Skeletal muscle satellite cell (primary cell): ENCODE data around the gene ZNF160. TPM values are rescaled to one million over a fixed set of nuclear protein-coding genes. Genes with fewer than 3 reads are reported as not detected.
"Not testable (repeated sequence)": the region's sequence is repeated elsewhere in the genome, so short reads cannot be mapped to it uniquely, and the experiment has no call there.

Experiments used
- H3K27me3 ChIP-seq: 2 replicates; pipeline ENCODE4 v1.7.0; 2013; ENCODE audit warnings: low read length; ENCODE audit not compliant: control insufficient read depth, insufficient read depth
- H3K36me3 ChIP-seq: 2 replicates; pipeline ENCODE4 v1.7.0; 2013; ENCODE audit warnings: mild to moderate bottlenecking, control low read depth, low read length; ENCODE audit not compliant: insufficient read depth
- H3K4me1 ChIP-seq: 2 replicates; pipeline ENCODE4 v1.7.0; 2013; ENCODE audit warnings: low read length; ENCODE audit not compliant: control insufficient read depth, insufficient read depth
- H3K4me2 ChIP-seq: 2 replicates; pipeline ENCODE4 v1.7.0; 2013; ENCODE audit warnings: mild to moderate bottlenecking, low read length
- H3K4me3 ChIP-seq: 2 replicates; pipeline ENCODE4 v1.7.0; 2013; ENCODE audit warnings: low read length
- H3K9ac ChIP-seq: 2 replicates; pipeline ENCODE4 v1.7.0; 2013; ENCODE audit warnings: mild to moderate bottlenecking, low read depth, low read length, moderate library complexity
- H3K9me3 ChIP-seq: replicated peaks from 2 replicates; pipeline ENCODE4 v1.7.0; 2013; ENCODE audit warnings: mild to moderate bottlenecking, control low read depth, low read length
- total RNA-seq: library from RNA; depleted of rRNA; stranded (reverse); fragments of >200 nt; gene quantifications from 2 replicates; pipeline ENCODE4 v1.2.3, GENCODE V29; 2012; rRNA removed

The ZNF160 gene
- total RNA-seq, result 29.7 and 35.6 TPM in 2 replicates

- H3K4me3 ChIP-seq, result peak within 1 kb of the TSS; percentile 80
- H3K36me3 ChIP-seq, result peaks cover under 1% of the 10 kb centered on the region
- no peaks in the 10 kb centered on the region for H3K9me3 ChIP-seq
- H3K4me1 ChIP-seq, result peaks cover 15% of the 10 kb centered on the region
- peak within 1 kb of the TSS; percentile 96 for H3K9ac ChIP-seq
- H3K4me2 ChIP-seq, result peak within 1 kb of the TSS; percentile 90
- no peaks in the 10 kb centered on the region for H3K27me3 ChIP-seq
Observed at GRCh38 chr19:53103234-53104203, at the start of gene ZNF160. Gene ZNF160 (minus strand): TSS chr19:53103422. CDS start chr19:53086276, 17,146 bp downstream.

GRCh38 chr19:53147645-53148044 is 44.4 kb upstream of the ZNF160 start:
- no peak overlapping the region for H3K4me3 ChIP-seq
- no peak overlapping the region for H3K4me2 ChIP-seq
- H3K36me3 ChIP-seq, result peaks cover 55% of the 10 kb centered on the region
- H3K9ac ChIP-seq, result no peak overlapping the region
- H3K9me3 ChIP-seq, result peaks cover 23% of the 10 kb centered on the region
- H3K27me3 ChIP-seq, result no peaks in the 10 kb centered on the region
- no peaks in the 10 kb centered on the region for H3K4me1 ChIP-seq

GRCh38 chr19:53140351-53140750 is 37.1 kb upstream of the ZNF160 start:
- no peak overlapping the region for H3K4me3 ChIP-seq

GRCh38 chr19:53136432-53136831 is 33.2 kb upstream of the ZNF160 start:
- Histone ChIP-seq H3K4me3 (no peak overlapping the region), H3K9ac (no peak overlapping the region), H3K4me2 (no peak overlapping the region), H3K9me3 (peaks cover 25% of the 10 kb centered on the region), H3K4me1 (peaks cover 6% of the 10 kb centered on the region), H3K36me3 (peaks cover 15% of the 10 kb centered on the region), H3K27me3 (no peaks in the 10 kb centered on the region)

More at GRCh38 chr19:53140351-53140750, 37.1 kb upstream of the ZNF160 start:
- Histone ChIP-seq H3K4me2 (no peak overlapping the region), H3K27me3 (no peaks in the 10 kb centered on the region), H3K9ac (no peak overlapping the region), H3K4me1 (no peaks in the 10 kb centered on the region), H3K36me3 (peaks cover 42% of the 10 kb centered on the region), H3K9me3 (peaks cover 40% of the 10 kb centered on the region)

- H3K4me1 ChIP-seq, result peaks cover 6% of the 10 kb centered on the region
- H3K27me3 ChIP-seq, result no peaks in the 10 kb centered on the region
- no peaks in the 10 kb centered on the region for H3K36me3 ChIP-seq
- H3K9ac ChIP-seq, result peak within 1 kb of the TSS; percentile 72
- peak within 1 kb of the TSS; percentile 72 for H3K4me3 ChIP-seq
- peak within 1 kb of the TSS; percentile 86 for H3K4me2 ChIP-seq
- no peaks in the 10 kb centered on the region for H3K9me3 ChIP-seq
Observed at GRCh38 chr19:53132141-53132991, 29.1 kb upstream of the ZNF160 start, which contains the start of gene ZNF415. Gene ZNF415 (minus strand): TSS chr19:53132910. CDS start chr19:53122676, 10,234 bp downstream.

- H3K9me3 ChIP-seq, result no peaks in the 10 kb centered on the region
- no peaks in the 10 kb centered on the region for H3K36me3 ChIP-seq
- peaks cover 6% of the 10 kb centered on the region for H3K4me1 ChIP-seq
- H3K9ac ChIP-seq, result no peak overlapping the region
- peak overlapping the region; percentile 86 for H3K4me2 ChIP-seq
- H3K4me3 ChIP-seq, result peak overlapping the region; percentile 72
- H3K27me3 ChIP-seq, result no peaks in the 10 kb centered on the region
Observed at GRCh38 chr19:53131727-53132126, 28.5 kb upstream of the ZNF160 start.

- no peak overlapping the region for H3K4me3 ChIP-seq
- peaks cover 6% of the 10 kb centered on the region for H3K4me1 ChIP-seq
- H3K9me3 ChIP-seq, result no peaks in the 10 kb centered on the region
- H3K36me3 ChIP-seq, result no peaks in the 10 kb centered on the region
- H3K9ac ChIP-seq, result no peak overlapping the region
- H3K27me3 ChIP-seq, result no peaks in the 10 kb centered on the region
- peak overlapping the region; percentile 86 for H3K4me2 ChIP-seq
Observed at GRCh38 chr19:53131085-53131590, 27.9 kb upstream of the ZNF160 start.

- H3K4me3 ChIP-seq, result no peak overlapping the region
- H3K4me2 ChIP-seq, result no peak overlapping the region
- H3K36me3 ChIP-seq, result no peaks in the 10 kb centered on the region
- no peaks in the 10 kb centered on the region for H3K27me3 ChIP-seq
- H3K9ac ChIP-seq, result no peak overlapping the region
- H3K9me3 ChIP-seq, result no peaks in the 10 kb centered on the region
- peaks cover 6% of the 10 kb centered on the region for H3K4me1 ChIP-seq
Observed at GRCh38 chr19:53130506-53130905, 27.3 kb upstream of the ZNF160 start.

- not testable (repeated sequence) for H3K9ac ChIP-seq, H3K36me3 ChIP-seq, H3K4me1 ChIP-seq, H3K4me2 ChIP-seq, H3K9me3 ChIP-seq, H3K27me3 ChIP-seq, H3K4me3 ChIP-seq
Observed at GRCh38 chr19:53126733-53127526, 23.7 kb upstream of the ZNF160 start.

- no peaks in the 10 kb centered on the region for H3K36me3 ChIP-seq
- no peak overlapping the region for H3K4me3 ChIP-seq
- H3K4me2 ChIP-seq, result no peak overlapping the region
- H3K9me3 ChIP-seq, result no peaks in the 10 kb centered on the region
- H3K9ac ChIP-seq, result no peak overlapping the region
- H3K27me3 ChIP-seq, result no peaks in the 10 kb centered on the region
- no peaks in the 10 kb centered on the region for H3K4me1 ChIP-seq
Observed at GRCh38 chr19:53123400-53123799, 20.2 kb upstream of the ZNF160 start.
